SJSA1 (cell line): ENCODE results near the gene ZNF569. TPM values are rescaled to one million over a fixed set of nuclear protein-coding genes. Genes with fewer than 3 reads are reported as not detected.
A peak's percentile ranks its signal among the peaks of the same experiment; 100 is the strongest.

Source experiments
- DNase-seq, 2 experiments: peaks; one replicate each; pipeline ENCODE4 v3.0.0-alpha.2; 2015 to 2020; ENCODE audit warnings: low spot score in 2 of 2, low read depth in 1 of 2
- H3K27ac ChIP-seq: fragments of 250-450 bp; sonication (Bioruptor Pico); 2 replicates; pipeline ENCODE4 v1.5.1; 2020; ENCODE audit warnings: mild to moderate bottlenecking, moderate library complexity
- H3K27me3 ChIP-seq: fragments of 250-450 bp; sonication (Bioruptor Pico); replicated peaks from 2 replicates; pipeline ENCODE4 v1.5.1; 2020; ENCODE audit warnings: mild to moderate bottlenecking, moderate library complexity
- H3K36me3 ChIP-seq: fragments of 250-450 bp; sonication (Bioruptor Pico); 2 replicates; pipeline ENCODE4 v1.5.1; 2020; ENCODE audit warnings: mild to moderate bottlenecking
- H3K4me1 ChIP-seq: fragments of 250-450 bp; sonication (Bioruptor Pico); replicated peaks from 2 replicates; pipeline ENCODE4 v1.6.1; 2021; ENCODE audit warnings: mild to moderate bottlenecking
- H3K4me3 ChIP-seq: fragments of 250-450 bp; sonication (Bioruptor Pico); 2 replicates; pipeline ENCODE4 v1.5.1; 2020; ENCODE audit warnings: mild to moderate bottlenecking
- H3K9me3 ChIP-seq: fragments of 250-450 bp; sonication (Bioruptor Pico); replicated peaks from 2 replicates; pipeline ENCODE4 v1.5.1; 2020; ENCODE audit warnings: mild to moderate bottlenecking
- total RNA-seq: library from RNA; depleted of rRNA; stranded (reverse); fragments of >200 nt; shearing (Covaris generic); gene quantifications from 2 replicates; pipeline ENCODE4 v1.2.3, GENCODE V29; 2014; rRNA removed

Gene ZNF569
- 1.5 and 3.1 TPM in 2 replicates for total RNA-seq

GRCh38 chr19:37466798-37467607 is at the start of gene ZNF569:
ZNF569 (minus strand) TSS chr19:37467444; CDS start chr19:37444921, 22,523 bp downstream.
- Histone ChIP-seq H3K4me1 (peaks cover 3% of the 10 kb centered on the region; the same call in 1 of the 2 replicates), H3K36me3 (peaks cover 21% of the 10 kb centered on the region), H3K9me3 (peaks cover 26% of the 10 kb centered on the region), H3K4me3 (peak within 1 kb of the TSS; percentile 57), H3K27ac (peak within 1 kb of the TSS; percentile 43), H3K27me3 (no peaks in the 10 kb centered on the region)
- DNase-seq: peak; percentile 71 to 83

GRCh38 chr19:37513397-37513796 is 46.2 kb upstream of the ZNF569 start:
- Histone ChIP-seq H3K4me1 (no peaks in the 10 kb centered on the region), H3K36me3 (no peaks in the 10 kb centered on the region), H3K27ac (no peak overlapping the region), H3K9me3 (peaks cover 4% of the 10 kb centered on the region; the same call in 1 of the 2 replicates), H3K4me3 (no peak overlapping the region), H3K27me3 (no peaks in the 10 kb centered on the region)
- no peak for DNase-seq

DNA sequence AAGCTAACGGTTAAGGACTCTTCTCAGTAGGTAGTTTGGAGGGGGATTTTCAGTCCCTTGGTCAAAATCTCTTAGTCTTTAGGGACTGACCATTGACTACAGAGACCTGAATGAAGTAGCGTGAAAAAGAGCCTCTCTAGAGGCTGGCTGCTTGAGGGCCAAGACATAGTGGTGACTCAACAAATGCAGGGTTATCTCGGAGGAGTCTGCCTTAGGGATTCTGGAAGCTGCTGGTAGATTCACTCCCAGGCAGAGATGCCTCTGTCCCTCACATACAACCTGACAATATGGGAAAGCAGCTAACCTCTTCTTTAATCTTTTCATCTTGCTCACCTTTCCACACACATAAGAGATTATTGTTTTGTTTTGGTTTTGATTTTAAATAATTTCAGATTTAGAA is 44.6 kb upstream of the ZNF569 start:
- Histone ChIP-seq H3K4me1 (no peaks in the 10 kb centered on the region), H3K36me3 (no peaks in the 10 kb centered on the region), H3K27me3 (no peaks in the 10 kb centered on the region), H3K4me3 (no peak overlapping the region), H3K9me3 (peaks cover 8% of the 10 kb centered on the region; the same call in 1 of the 2 replicates), H3K27ac (no peak overlapping the region)
- DNase-seq: no peak

DNA sequence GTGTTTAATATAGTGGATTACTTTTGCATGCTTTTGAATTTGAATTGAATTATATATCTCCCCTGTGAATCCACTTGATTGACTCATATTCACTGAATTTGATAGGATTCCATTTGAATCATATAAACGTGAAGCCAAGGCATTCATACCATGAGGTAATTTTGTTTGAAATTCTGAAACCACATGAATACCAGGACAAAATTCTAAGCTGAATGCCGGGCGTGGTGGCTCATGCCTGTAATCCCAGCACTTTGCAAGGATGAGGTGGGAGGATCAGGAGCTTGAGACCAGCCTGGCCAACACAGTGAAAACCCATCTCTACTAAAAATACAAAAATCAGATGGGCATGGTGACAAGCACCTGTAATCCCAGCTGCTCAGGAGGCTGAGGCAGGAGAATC is 43.9 kb upstream of the ZNF569 start:
- H3K4me1 ChIP-seq: no peaks in the 10 kb centered on the region
- H3K27me3 ChIP-seq: no peaks in the 10 kb centered on the region
- no peak overlapping the region for H3K4me3 ChIP-seq
- no peak overlapping the region for H3K27ac ChIP-seq
- peaks cover 11% of the 10 kb centered on the region; the same call in 1 of the 2 replicates for H3K9me3 ChIP-seq
- no peak for DNase-seq
- no peaks in the 10 kb centered on the region for H3K36me3 ChIP-seq

GRCh38 chr19:37507167-37507464 is 39.9 kb upstream of the ZNF569 start:
- no peaks in the 10 kb centered on the region for H3K36me3 ChIP-seq
- no peak overlapping the region for H3K4me3 ChIP-seq
- H3K27ac ChIP-seq: no peak overlapping the region

DNA sequence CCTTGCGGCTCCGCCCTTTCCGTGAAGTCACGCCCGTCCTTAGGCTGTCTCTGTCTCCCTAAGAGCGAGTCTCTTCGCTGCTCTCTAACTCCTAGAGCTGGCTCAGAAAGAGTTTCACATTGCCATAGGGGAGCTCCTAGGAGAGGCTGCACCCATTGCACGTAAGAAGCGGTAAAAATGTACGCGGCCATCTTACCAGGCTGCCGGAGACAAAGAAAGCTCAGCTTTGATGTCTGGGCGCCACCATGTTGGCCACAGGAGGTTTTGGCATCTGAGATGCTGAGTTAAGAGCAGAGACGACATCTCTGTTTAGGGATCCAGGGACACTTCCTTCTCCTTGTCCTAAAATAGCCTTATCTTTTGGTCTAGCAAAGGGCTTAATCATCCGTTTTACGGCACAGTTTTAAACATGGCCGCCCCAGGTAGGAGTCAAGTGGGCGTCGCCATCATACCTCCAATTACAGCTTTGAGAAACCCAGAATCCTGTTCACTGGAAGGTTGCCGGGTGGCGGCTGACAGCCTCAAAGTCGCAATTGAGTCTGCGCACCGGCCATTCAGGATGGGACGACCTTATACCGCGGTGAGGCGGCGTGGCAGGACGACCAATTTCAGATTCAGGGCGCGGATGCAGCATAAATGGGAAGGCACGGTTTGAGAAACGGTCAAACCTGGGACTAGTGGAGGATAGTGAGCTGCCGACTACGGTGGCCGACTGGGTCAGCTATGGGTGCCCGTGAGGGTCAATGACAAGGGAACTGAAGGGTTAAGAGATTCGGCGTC is 39.3 kb upstream of the ZNF569 start, which contains the start of gene ZNF793:
Gene ZNF793 (plus strand): TSS at position 553 of the 780 bp plus-strand sequence. CDS start 16,501 bp downstream, outside the sequence.
- DNase-seq: no peak
- no peaks in the 10 kb centered on the region for H3K27me3 ChIP-seq
- H3K4me3 ChIP-seq: no peak within 1 kb of the TSS

More at GRCh38 chr19:37507167-37507464, 39.9 kb upstream of the ZNF569 start:
- DNase-seq: no peak
- Histone ChIP-seq H3K4me1 (no peaks in the 10 kb centered on the region), H3K27me3 (no peaks in the 10 kb centered on the region), H3K9me3 (peaks cover 7% of the 10 kb centered on the region; the same call in 1 of the 2 replicates)

GRCh38 chr19:37505958-37506386 is 38.7 kb upstream of the ZNF569 start:
- Histone ChIP-seq H3K36me3 (no peaks in the 10 kb centered on the region), H3K4me3 (no peak overlapping the region), H3K27me3 (no peaks in the 10 kb centered on the region), H3K4me1 (no peaks in the 10 kb centered on the region), H3K9me3 (peaks cover 7% of the 10 kb centered on the region; the same call in 1 of the 2 replicates), H3K27ac (no peak overlapping the region)
- no peak for DNase-seq

More for the DNA sequence above, 39.3 kb upstream of the ZNF569 start, which contains the start of gene ZNF793:
- H3K4me1 ChIP-seq: no peaks in the 10 kb centered on the region
- H3K27ac ChIP-seq: no peak within 1 kb of the TSS
- no peaks in the 10 kb centered on the region for H3K36me3 ChIP-seq
- H3K9me3 ChIP-seq: peaks cover 7% of the 10 kb centered on the region; the same call in 1 of the 2 replicates

DNA sequence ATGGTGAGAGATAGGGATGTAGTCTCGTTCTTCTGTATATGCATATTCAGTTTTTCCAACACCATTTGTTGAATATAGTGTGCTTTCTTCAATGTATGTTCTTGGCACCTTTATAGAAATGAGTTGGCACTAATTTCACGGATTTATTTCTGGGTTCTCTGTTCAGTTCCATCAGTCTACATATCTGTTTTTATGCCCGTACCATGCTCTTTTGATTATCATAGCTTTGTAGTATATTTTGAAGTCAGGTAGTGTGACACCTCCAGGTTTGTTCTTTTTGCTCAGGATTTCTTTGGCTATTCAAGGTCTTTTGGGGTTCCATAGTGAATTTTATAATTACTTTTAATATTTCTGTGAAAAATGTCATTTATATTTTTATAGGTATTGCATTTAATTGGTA is 25.0 kb upstream of the ZNF569 start:
- H3K4me3 ChIP-seq: no peak overlapping the region
- H3K27ac ChIP-seq: no peak overlapping the region
- no peaks in the 10 kb centered on the region for H3K27me3 ChIP-seq
- peaks cover 9% of the 10 kb centered on the region; the same call in 1 of the 2 replicates for H3K9me3 ChIP-seq
- no peaks in the 10 kb centered on the region for H3K36me3 ChIP-seq
- no peaks in the 10 kb centered on the region for H3K4me1 ChIP-seq
- no peak for DNase-seq

DNA sequence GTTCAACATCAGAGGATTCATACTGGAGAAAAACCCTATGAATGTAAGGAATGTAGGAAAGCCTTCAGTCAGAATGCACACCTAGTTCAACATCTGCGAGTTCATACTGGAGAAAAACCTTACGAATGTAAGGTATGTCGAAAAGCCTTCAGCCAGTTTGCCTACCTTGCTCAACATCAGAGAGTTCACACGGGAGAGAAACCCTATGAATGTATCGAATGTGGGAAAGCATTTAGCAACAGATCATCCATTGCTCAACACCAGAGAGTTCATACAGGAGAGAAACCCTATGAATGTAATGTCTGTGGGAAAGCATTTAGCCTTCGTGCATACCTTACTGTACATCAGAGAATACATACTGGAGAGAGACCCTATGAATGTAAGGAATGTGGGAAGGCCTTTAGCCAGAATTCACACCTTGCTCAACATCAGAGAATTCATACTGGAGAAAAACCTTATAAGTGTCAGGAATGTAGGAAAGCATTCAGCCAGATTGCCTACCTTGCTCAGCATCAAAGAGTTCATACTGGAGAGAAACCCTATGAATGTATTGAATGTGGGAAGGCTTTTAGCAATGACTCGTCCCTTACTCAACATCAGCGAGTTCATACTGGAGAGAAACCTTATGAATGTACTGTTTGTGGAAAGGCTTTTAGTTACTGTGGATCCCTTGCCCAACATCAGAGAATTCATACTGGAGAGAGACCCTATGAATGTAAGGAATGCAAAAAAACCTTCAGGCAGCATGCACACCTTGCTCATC is 17.3 kb upstream of the ZNF569 start:
- Histone ChIP-seq H3K4me3 (no peak overlapping the region), H3K27me3 (0 out of 2 replicates have a peak, but pooled peaks cover 2% of the 10 kb centered on the region), H3K36me3 (peaks cover 16% of the 10 kb centered on the region), H3K9me3 (peaks cover 31% of the 10 kb centered on the region), H3K27ac (no peak overlapping the region), H3K4me1 (no peaks in the 10 kb centered on the region)
- no peak for DNase-seq

DNA sequence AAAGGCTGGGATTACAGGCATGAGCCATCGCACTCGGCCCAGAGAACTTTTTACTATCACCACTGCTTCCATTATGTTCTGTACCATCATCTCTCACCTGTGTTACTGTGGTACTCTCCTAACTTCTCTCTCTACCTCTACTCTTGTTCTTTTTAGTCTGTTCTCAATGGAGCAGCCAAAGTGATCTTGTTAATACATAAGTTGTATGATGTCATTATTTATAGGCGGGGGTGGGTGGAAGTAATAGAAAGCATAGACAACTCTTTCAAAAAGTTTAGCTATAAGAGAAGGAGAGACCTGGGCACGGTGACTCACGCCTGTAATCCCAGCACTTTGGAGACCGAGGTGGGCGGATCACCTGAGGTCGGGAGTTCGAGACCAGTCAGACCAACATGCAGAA is 4.9 kb upstream of the ZNF569 start:
- Histone ChIP-seq H3K27me3 (no peaks in the 10 kb centered on the region), H3K9me3 (peaks cover 41% of the 10 kb centered on the region), H3K4me1 (peaks cover 3% of the 10 kb centered on the region; the same call in 1 of the 2 replicates), H3K4me3 (no peak overlapping the region), H3K36me3 (peaks cover 9% of the 10 kb centered on the region; the same call in 1 of the 2 replicates), H3K27ac (no peak overlapping the region)
- DNase-seq: no peak

DNA sequence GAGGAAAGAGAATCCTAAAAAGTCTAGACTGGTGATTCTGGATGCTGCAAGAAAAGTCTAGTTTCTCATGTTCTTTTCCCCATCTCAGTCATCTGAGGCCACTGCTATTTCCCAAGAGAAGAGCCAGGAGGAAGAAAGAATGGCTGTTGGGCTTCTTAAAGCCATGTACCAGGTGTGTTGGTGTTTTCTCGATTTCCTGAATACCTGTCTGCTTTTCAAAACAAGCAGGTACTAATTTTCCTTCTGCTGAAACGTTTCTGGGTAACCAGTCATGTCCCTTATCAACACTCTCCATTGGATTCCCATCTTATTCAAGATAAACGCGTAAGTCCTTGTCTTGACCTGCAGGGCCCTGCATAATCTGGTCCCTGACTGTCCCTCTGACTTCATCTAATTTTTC is 3.0 kb upstream of the ZNF569 start:
- Histone ChIP-seq H3K9me3 (peaks cover 36% of the 10 kb centered on the region), H3K27me3 (no peaks in the 10 kb centered on the region), H3K36me3 (peaks cover 7% of the 10 kb centered on the region; the same call in 1 of the 2 replicates), H3K4me1 (peaks cover 3% of the 10 kb centered on the region; the same call in 1 of the 2 replicates), H3K4me3 (no peak overlapping the region; the same call in 1 of the 2 replicates), H3K27ac (no peak overlapping the region)
- no peak for DNase-seq

DNA sequence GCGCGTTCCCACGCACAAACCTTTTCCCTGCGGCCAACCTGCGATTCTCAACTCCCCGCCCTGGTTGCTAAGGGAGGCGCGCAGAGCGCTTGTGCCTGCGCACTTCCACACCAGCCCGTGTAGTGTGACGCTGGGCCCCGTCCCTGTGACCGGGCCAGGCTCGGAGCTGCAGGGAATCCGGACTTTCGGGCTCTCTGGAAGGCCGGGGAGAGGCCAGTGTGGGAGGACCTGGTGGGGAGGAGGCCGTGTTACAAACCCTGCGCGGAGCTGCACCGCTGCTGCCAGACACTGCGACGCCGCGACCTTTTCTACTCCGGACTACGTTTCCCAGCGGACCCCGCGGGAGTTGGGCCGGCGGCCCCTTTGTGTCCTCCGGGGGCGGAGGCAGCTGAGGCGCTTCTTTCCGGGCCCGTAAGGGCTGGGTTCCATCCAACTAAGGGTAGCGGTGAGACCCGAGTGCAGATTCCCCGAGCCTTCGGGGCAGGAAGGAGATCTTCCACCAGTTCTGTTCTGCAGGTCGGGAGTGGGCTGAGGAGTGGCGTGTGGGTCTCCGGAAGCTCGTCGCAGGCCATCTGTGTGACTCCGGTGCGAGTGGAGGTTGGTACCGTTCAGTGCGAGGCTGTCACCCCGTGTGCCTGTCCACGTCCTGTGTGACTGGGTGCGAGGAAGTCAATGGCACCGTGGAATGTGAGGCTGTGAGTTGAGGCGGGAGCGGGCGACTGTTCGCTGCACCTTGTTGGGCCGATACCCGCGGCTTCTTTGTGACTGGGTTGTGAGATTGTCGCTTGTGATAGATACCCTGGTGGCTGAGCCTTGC is 1.9 kb upstream of the ZNF569 start, which contains the start of gene ZNF570:
Gene ZNF570 (plus strand): TSS at position 396 of the 817 bp plus-strand sequence. CDS start 999 bp downstream, outside the sequence.
- Histone ChIP-seq H3K36me3 (peaks cover 11% of the 10 kb centered on the region), H3K9me3 (peaks cover 33% of the 10 kb centered on the region), H3K27ac (peak within 1 kb of the TSS; percentile 22; the same call in 1 of the 2 replicates), H3K4me3 (peak within 1 kb of the TSS; percentile 51), H3K27me3 (no peaks in the 10 kb centered on the region), H3K4me1 (peaks cover 3% of the 10 kb centered on the region; the same call in 1 of the 2 replicates)
- peak; percentile 63 to 72 for DNase-seq
